Epithelial cell of esophagus (primary cell): Measurements from ENCODE around the gene CNOT4.

Experiments used
- DNase-seq: peaks from one replicate; pipeline ENCODE4 v3.0.0; 2010; ENCODE audit warnings: low read depth
- H3K4me3 ChIP-seq: 2 replicates; pipeline ENCODE4 v1.5.1; 2011; ENCODE audit warnings: mild to moderate bottlenecking, low read length, control low read depth
- CTCF ChIP-seq: IDR thresholded peaks from 2 replicates; pipeline ENCODE4 v1.5.1; 2011; ENCODE audit warnings: low read depth, mild to moderate bottlenecking, low read length, control low read depth, inconsistent platforms; ENCODE audit not compliant: insufficient read depth; ENCODE audit errors: missing control alignments

CNOT4 gene

GRCh38 chr7:135381369-135381768, 128.5 kb downstream of the CNOT4 start:
- TF ChIP-seq CTCF: no peak
- no peak for DNase-seq
- no peak overlapping the region for H3K4me3 ChIP-seq

- no peak for TF ChIP-seq CTCF
- H3K4me3 ChIP-seq: no peak overlapping the region
- no peak for DNase-seq
These were observed 129.6 kb downstream of the CNOT4 start for GRCh38 chr7:135380351-135380750.

- no peak for TF ChIP-seq CTCF
- no peak for DNase-seq
- no peak overlapping the region for H3K4me3 ChIP-seq
These were observed 132.7 kb downstream of the CNOT4 start for GRCh38 chr7:135377171-135377570.

GRCh38 chr7:135375908-135376699, 133.8 kb downstream of the CNOT4 start:
- TF ChIP-seq CTCF: no peak
- no peak for DNase-seq
- no peak overlapping the region for H3K4me3 ChIP-seq

- no peak for TF ChIP-seq CTCF
- no peak for DNase-seq
- H3K4me3 ChIP-seq: no peak overlapping the region
These were observed 135.2 kb downstream of the CNOT4 start for GRCh38 chr7:135374736-135375135.

GRCh38 chr7:135372222-135372621, 137.7 kb downstream of the CNOT4 start:
- no peak for TF ChIP-seq CTCF
- no peak for DNase-seq
- no peak overlapping the region for H3K4me3 ChIP-seq

GRCh38 chr7:135370656-135371055, 139.2 kb downstream of the CNOT4 start:
- no peak for TF ChIP-seq CTCF
- no peak overlapping the region for H3K4me3 ChIP-seq
- DNase-seq: no peak
